ENCODE measurements around the gene IL12RB2.

IL12RB2 gene

DNA sequence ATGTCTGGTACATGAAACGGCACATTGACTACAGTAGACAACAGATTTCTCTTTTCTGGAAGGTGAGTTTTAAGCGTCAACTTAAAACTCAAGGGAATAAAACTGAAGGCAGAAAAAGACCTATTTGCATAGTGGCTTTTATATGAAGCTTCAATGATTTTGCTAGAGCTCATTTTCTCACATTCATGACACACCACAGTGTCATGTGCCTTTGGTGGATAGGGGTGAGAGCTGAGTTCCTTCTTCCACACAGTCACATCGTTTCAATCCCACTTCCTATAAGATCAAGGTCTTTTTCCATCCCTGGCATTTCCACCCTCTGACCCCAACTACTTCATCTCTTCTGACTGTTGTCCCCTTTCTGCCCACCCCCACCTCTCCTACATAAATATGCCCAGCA is 31.0 kb downstream of the IL12RB2 start:
- Histone ChIP-seq H3K4me3 (ENCODE audit: insufficient read length, low read depth) (no peak overlapping the region), H3K9ac (ENCODE audit: insufficient read length, low read depth) (no peak overlapping the region), H3K9me3 (ENCODE audit: insufficient read depth, low read length) (no peaks in the 10 kb centered on the region), H3K27me3 (ENCODE audit: insufficient read depth, insufficient read length) (no peaks in the 10 kb centered on the region), H3K36me3 (ENCODE audit: insufficient read depth, insufficient read length, low read length) (no peaks in the 10 kb centered on the region), H3K4me1 (ENCODE audit: insufficient read depth, insufficient read length) (peaks cover 5% of the 10 kb centered on the region)
- no peak for DNase-seq (ENCODE audit: low read depth, low spot score)
- TF ChIP-seq YY1 (IDR thresholded peaks at IDR 0.05; ENCODE audit: insufficient read depth, insufficient read length) (no peak), ZNF274 (IDR thresholded peaks at IDR 0.05; ENCODE audit: low read depth, low read length) (no peak), SUZ12 (IDR thresholded peaks at IDR 0.05; ENCODE audit: extremely low read depth, insufficient read depth, insufficient read length) (no peak)

DNA sequence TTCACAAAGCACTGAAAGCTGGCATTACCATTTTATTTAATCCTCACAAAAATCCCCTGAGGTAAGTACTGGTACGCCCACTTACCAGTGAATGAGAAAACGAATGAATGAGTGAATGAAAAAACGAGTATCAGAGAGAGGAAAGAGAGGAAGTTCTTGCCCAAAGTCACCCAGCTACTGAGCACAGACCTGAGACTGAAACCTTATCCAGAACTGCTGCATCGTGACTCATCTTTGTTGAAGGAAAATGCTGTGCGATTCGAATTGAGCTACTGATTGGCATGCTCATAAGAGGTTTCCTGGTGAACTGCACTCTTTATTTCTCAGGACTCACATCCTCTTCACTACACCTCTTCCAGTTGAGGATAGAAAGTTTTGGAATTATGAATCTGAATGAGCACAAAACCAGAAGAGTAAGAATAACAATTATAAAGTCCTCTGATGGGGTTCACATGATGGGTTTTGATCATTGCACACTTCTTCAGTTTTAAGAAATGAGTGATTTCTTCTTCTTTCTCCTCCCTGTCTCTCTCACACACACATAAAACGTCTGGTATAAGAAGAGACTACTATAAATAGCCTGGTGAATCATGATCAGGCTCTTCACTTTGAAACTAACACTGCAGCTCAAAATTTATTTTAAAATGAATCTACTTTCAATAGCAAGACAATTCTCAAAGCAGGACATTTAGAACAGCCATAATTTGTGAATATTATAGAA is 32.1 kb downstream of the IL12RB2 start:
- TF ChIP-seq YY1 (IDR thresholded peaks at IDR 0.05; ENCODE audit: insufficient read depth, insufficient read length): no peak
- TF ChIP-seq ZNF274 (IDR thresholded peaks at IDR 0.05; ENCODE audit: low read depth, low read length): no peak
- no peak for TF ChIP-seq SUZ12 (IDR thresholded peaks at IDR 0.05; ENCODE audit: extremely low read depth, insufficient read depth, insufficient read length)
- Histone ChIP-seq H3K4me1 (ENCODE audit: insufficient read depth, insufficient read length) (peaks cover 5% of the 10 kb centered on the region), H3K4me3 (ENCODE audit: insufficient read length, low read depth) (no peak overlapping the region), H3K36me3 (ENCODE audit: insufficient read depth, insufficient read length, low read length) (no peaks in the 10 kb centered on the region), H3K27me3 (ENCODE audit: insufficient read depth, insufficient read length) (no peaks in the 10 kb centered on the region), H3K9me3 (ENCODE audit: insufficient read depth, low read length) (no peaks in the 10 kb centered on the region), H3K9ac (ENCODE audit: insufficient read length, low read depth) (no peak overlapping the region)
- no peak for DNase-seq (ENCODE audit: low read depth, low spot score)

DNA sequence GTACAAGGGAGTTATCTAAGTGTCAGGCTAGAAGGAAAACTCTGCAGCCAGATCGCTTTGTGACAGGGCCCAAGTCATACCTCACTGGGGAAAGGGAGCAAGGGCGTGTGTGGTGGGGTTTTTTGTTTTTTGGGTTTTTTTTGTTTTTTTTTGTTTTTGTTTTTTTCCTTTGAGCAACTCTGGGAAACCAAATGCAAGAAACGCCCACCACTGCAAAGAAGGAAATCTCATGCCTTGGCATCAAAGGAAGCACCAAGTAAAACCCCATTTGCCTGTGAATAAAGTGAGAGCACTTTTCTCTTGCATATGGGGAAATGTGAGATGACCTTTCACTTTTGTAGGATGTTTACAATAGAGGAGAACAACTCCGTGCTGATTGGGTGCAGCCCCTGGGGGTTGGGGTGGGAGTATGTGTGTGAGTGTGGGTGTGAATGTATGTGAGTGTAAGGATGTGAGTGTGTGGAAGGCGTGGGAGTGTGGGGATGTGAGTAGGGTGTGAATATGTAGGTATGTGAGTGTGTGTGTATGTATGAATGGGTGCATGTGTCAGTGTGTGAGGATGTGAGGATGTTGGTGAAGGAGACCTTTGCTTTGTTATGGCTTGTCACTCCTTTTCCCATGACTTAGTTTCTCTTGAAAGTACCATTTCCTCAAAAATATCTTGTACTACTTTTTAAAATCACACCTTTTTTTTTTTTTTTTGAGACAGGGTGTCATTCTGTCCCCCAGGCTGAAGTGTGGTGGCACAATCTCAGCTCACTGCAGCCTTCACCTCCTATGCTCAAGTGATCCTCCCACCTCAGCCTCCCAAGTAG is 34.6 kb downstream of the IL12RB2 start:
- peak; percentile 87 for DNase-seq (ENCODE audit: low read depth, low spot score)
- TF ChIP-seq ZNF274 (IDR thresholded peaks at IDR 0.05; ENCODE audit: low read depth, low read length) (no peak), SUZ12 (IDR thresholded peaks at IDR 0.05; ENCODE audit: extremely low read depth, insufficient read depth, insufficient read length) (no peak)
- H3K9me3 ChIP-seq (ENCODE audit: insufficient read depth, low read length): no peaks in the 10 kb centered on the region
- no peak overlapping the region for H3K4me3 ChIP-seq (ENCODE audit: insufficient read length, low read depth)
- H3K36me3 ChIP-seq (ENCODE audit: insufficient read depth, insufficient read length, low read length): no peaks in the 10 kb centered on the region
- peaks cover 2% of the 10 kb centered on the region for H3K4me1 ChIP-seq (ENCODE audit: insufficient read depth, insufficient read length)
- H3K9ac ChIP-seq (ENCODE audit: insufficient read length, low read depth): no peak overlapping the region
- H3K27me3 ChIP-seq (ENCODE audit: insufficient read depth, insufficient read length): no peaks in the 10 kb centered on the region

DNA sequence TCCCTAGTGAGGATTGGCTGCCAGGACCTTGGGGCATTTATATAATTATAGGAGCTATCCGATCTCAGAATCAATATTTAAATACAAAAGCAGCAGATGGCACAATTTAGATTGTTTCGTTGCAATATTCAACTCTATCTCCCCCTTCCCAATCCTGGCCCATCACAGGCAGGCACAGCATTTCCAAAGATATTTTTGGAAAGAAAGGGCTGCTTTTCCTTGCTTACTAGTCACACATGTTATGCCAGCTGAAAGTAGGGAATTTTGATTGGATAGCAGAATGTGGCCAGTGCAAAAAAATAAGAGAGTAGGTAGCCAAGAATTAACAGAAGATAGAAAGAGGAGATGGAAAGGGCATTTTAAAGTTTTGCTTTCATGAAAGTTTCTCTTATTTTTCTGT is 37.9 kb downstream of the IL12RB2 start:
- H3K36me3 ChIP-seq (ENCODE audit: insufficient read depth, insufficient read length, low read length): no peaks in the 10 kb centered on the region
- no peaks in the 10 kb centered on the region for H3K4me1 ChIP-seq (ENCODE audit: insufficient read depth, insufficient read length)
- TF ChIP-seq ZNF274 (IDR thresholded peaks at IDR 0.05; ENCODE audit: low read depth, low read length) (no peak), SUZ12 (IDR thresholded peaks at IDR 0.05; ENCODE audit: extremely low read depth, insufficient read depth, insufficient read length) (no peak), YY1 (IDR thresholded peaks at IDR 0.05; ENCODE audit: insufficient read depth, insufficient read length) (no peak)
- H3K9me3 ChIP-seq (ENCODE audit: insufficient read depth, low read length): no peaks in the 10 kb centered on the region
- no peak overlapping the region for H3K4me3 ChIP-seq (ENCODE audit: insufficient read length, low read depth)
- DNase-seq (ENCODE audit: low read depth, low spot score): no peak
- H3K27me3 ChIP-seq (ENCODE audit: insufficient read depth, insufficient read length): no peaks in the 10 kb centered on the region
- H3K9ac ChIP-seq (ENCODE audit: insufficient read length, low read depth): no peak overlapping the region

DNA sequence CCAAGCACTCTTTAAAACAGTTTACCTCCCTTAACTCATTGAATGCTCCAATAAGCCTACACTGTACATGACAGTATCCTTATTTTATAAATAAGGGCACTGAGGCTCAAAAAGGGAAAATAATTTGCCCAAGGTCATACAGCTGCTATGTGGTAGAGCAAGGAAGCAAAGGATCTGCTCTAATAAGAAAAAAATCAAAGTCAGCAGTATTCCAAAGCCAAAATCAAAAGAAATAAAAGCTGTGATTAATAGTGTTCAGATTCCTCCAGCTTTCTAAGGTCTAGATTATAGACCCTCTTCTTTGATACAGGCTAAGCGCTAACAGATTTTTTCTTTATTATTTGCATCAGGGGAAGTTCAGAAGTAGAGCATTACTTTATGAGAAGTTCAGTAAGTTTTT is 39.3 kb downstream of the IL12RB2 start:
- Histone ChIP-seq H3K27me3 (ENCODE audit: insufficient read depth, insufficient read length) (no peaks in the 10 kb centered on the region), H3K4me1 (ENCODE audit: insufficient read depth, insufficient read length) (no peaks in the 10 kb centered on the region), H3K4me3 (ENCODE audit: insufficient read length, low read depth) (no peak overlapping the region), H3K36me3 (ENCODE audit: insufficient read depth, insufficient read length, low read length) (no peaks in the 10 kb centered on the region), H3K9ac (ENCODE audit: insufficient read length, low read depth) (no peak overlapping the region), H3K9me3 (ENCODE audit: insufficient read depth, low read length) (no peaks in the 10 kb centered on the region)
- TF ChIP-seq SUZ12 (IDR thresholded peaks at IDR 0.05; ENCODE audit: extremely low read depth, insufficient read depth, insufficient read length) (no peak), YY1 (IDR thresholded peaks at IDR 0.05; ENCODE audit: insufficient read depth, insufficient read length) (no peak), ZNF274 (IDR thresholded peaks at IDR 0.05; ENCODE audit: low read depth, low read length) (no peak)
- no peak for DNase-seq (ENCODE audit: low read depth, low spot score)

DNA sequence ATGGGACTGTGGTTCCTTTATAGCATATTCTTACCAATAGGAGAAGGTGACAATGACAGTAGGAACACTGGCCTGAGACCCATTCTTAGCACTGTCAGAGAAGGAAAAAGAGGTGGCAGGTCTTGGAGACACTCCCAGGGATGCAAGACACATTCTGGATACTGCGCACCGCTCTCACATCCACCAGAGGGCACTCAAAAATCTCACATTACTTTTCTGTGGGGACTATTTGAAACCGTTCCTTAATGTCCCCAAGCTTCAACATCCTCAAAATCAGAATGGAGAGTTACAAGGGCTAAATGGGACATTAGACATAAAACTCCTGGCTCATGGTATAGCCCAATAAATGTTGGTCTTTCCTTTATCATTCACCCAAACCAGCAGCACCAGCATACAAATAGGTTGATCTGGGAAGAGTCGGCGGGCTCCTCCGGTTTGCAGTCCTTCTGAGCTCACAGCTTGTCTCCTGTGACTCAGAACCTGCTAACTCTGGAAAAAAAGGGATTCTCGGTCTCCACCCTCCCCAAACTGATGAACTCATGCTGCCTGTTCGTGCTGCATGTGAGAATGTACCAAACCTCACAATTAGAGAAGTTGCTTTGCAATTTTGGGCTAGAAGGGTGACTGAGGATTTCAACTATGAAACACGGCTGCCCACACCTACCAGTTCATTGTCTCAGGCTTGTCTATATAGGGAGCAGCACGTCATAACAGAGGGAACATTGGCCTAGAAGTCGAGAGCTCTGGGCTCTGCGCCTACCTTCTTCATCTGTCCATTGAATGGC is 40.2 kb downstream of the IL12RB2 start:
- Histone ChIP-seq H3K27me3 (ENCODE audit: insufficient read depth, insufficient read length) (no peaks in the 10 kb centered on the region), H3K4me1 (ENCODE audit: insufficient read depth, insufficient read length) (no peaks in the 10 kb centered on the region), H3K36me3 (ENCODE audit: insufficient read depth, insufficient read length, low read length) (no peaks in the 10 kb centered on the region), H3K4me3 (ENCODE audit: insufficient read length, low read depth) (no peak overlapping the region), H3K9me3 (ENCODE audit: insufficient read depth, low read length) (no peaks in the 10 kb centered on the region), H3K9ac (ENCODE audit: insufficient read length, low read depth) (no peak overlapping the region)
- no peak for TF ChIP-seq ZNF274 (IDR thresholded peaks at IDR 0.05; ENCODE audit: low read depth, low read length)
- TF ChIP-seq YY1 (IDR thresholded peaks at IDR 0.05; ENCODE audit: insufficient read depth, insufficient read length): no peak
- TF ChIP-seq SUZ12 (IDR thresholded peaks at IDR 0.05; ENCODE audit: extremely low read depth, insufficient read depth, insufficient read length): no peak
- peak; percentile 74 for DNase-seq (ENCODE audit: low read depth, low spot score)

All from NT2/D1 (cell line).